Cardiac fibroblast (primary cell): Measurements from ENCODE around the gene SLC43A1.

Experiments
- DNase-seq, 2 donors: peaks; one replicate each; pipeline versions ENCODE4 v3.0.0 to v3.0.0-alpha.2; 2010; ENCODE audit warnings: low read depth in 2 of 2
- H3K4me3 ChIP-seq, 2 donors: replicated peaks in 1 of 2; 1 replicate in 1 of 2; 2 replicates in 1 of 2; pipeline ENCODE4 v1.5.1; 2011; ENCODE audit warnings: low read depth in 2 of 2, low read length in 2 of 2, mild to moderate bottlenecking in 2 of 2, moderate library complexity in 1 of 2
- TF ChIP-seq, protein P1 (sequence below): IDR thresholded peaks from one replicate; pipeline ENCODE4 v1.5.1; 2011; ENCODE audit warnings: low read depth, mild to moderate bottlenecking, low read length, inconsistent platforms

SLC43A1 gene

GRCh38 chr11:57515332-57516060, at the start of gene SLC43A1:
TSS of gene SLC43A1 (minus strand) at chr11:57515702. CDS start at chr11:57514111, 1,591 bp downstream.
- peak within 1 kb of the TSS; percentile 75 to 92 for H3K4me3 ChIP-seq
- TF ChIP-seq, protein P1, sequence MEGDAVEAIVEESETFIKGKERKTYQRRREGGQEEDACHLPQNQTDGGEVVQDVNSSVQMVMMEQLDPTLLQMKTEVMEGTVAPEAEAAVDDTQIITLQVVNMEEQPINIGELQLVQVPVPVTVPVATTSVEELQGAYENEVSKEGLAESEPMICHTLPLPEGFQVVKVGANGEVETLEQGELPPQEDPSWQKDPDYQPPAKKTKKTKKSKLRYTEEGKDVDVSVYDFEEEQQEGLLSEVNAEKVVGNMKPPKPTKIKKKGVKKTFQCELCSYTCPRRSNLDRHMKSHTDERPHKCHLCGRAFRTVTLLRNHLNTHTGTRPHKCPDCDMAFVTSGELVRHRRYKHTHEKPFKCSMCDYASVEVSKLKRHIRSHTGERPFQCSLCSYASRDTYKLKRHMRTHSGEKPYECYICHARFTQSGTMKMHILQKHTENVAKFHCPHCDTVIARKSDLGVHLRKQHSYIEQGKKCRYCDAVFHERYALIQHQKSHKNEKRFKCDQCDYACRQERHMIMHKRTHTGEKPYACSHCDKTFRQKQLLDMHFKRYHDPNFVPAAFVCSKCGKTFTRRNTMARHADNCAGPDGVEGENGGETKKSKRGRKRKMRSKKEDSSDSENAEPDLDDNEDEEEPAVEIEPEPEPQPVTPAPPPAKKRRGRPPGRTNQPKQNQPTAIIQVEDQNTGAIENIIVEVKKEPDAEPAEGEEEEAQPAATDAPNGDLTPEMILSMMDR, result no peak
- peak; percentile 60 to 72 for DNase-seq

DNA sequence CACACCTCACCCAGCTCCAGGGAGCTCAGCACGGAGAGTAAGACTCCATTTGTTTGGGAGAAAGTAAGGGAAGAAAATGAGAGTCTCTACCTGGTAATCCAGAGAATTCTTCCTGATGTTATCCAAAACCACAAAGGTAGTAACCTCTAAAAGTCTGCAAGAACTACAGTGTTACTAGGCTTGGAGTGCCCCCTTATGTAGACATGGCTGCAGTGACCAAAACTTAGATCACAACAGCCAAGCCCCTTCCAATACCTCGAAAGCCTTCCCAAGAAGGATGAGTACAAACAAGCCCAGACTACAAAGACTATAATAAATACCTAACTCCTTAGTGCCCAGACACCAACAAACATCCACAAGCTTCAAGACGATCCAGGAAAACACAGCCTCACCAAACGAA, 47.1 kb upstream of the SLC43A1 start:
- DNase-seq, result no peak
- H3K4me3 ChIP-seq, result no peak overlapping the region
- TF ChIP-seq, protein P1, result no peak

DNA sequence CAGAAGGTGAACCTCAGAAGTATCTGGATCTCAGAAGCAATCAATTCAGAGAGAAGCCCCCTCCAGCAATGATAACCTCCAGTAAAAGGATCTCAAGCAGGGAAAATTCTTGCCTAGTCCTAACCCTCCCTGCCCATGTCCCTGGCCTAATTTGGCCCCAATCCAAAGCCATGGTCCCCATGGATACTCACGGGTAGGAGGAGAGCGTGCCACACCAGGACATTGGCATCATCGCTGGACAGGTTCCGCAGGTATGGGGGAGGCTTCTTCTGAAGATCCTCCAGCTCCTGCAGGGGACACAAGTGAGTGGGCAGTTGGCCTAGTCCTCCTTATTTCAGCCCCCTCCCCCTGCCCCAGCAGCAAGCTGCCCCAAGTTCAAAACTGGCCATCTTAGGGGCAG, 44.6 kb upstream of the SLC43A1 start:
- TF ChIP-seq, protein P1, result no peak
- no peak for DNase-seq
- H3K4me3 ChIP-seq, result no peak overlapping the region

- TF ChIP-seq, protein P1, result no peak
- DNase-seq, result no peak
- H3K4me3 ChIP-seq, result no peak overlapping the region
Observed at GRCh38 chr11:57556041-57556440, 40.5 kb upstream of the SLC43A1 start.

GRCh38 chr11:57555393-57555792, 39.9 kb upstream of the SLC43A1 start:
- TF ChIP-seq, protein P1, result no peak
- DNase-seq, result no peak
- no peak overlapping the region for H3K4me3 ChIP-seq

DNA sequence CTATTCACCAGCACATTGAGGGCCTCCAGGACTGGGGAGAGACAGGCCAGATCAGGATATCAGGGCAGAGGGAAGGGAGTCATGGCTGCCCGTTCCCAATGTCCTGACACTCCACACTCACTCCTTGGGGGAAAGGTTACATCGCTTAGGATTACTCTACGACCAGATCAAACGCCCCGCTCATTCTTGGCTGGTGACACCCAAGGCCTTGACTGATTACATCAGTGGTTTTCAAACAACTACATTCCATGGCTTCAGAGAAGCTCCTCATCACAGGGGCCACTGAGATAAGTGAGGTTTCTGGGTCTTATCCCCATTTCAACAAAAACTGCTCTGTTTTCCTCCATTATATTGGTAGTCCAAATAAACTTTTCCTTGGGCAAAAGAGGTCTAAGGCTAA, 37.0 kb upstream of the SLC43A1 start:
- no peak for DNase-seq
- H3K4me3 ChIP-seq, result no peak overlapping the region
- TF ChIP-seq, protein P1, result no peak

DNA sequence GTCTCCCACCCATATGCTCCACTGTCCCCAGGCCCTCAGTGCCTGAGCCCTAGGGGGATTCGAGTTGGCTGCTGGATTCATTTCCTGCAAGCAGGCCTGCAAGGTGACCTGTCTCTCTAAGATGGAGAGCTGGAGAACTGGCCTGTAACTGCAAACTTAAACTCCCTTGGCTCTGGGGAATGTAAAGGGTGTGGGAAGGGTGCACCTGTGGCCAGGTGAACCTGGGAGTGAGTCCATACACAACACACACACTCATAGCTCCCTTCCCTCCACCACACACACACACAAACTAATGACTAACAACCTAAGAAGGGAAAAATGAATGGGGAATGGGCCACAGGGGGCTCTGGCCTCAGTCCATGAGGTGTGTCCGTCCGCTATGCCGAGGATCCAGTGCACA, 36.4 kb upstream of the SLC43A1 start:
- no peak overlapping the region for H3K4me3 ChIP-seq
- TF ChIP-seq, protein P1, result no peak
- no peak for DNase-seq
